A549 (cell line): ENCODE results near the gene PTPRN2. TPM values are rescaled to one million over a fixed set of nuclear protein-coding genes. Genes with fewer than 3 reads are reported as not detected.

Experiments
- ATAC-seq, 2 experiments: fragments of 200-7000 bp in 1 of 2; fragments of >200 bp in 1 of 2; cut with Nextera tagmentation in 1 of 2; cut with Tn5 transposase in 1 of 2; 3 replicates each; pipeline versions ENCODE4 v1.8.0 to v1.9.1; 2018 to 2020; ENCODE audit warnings: mild to moderate bottlenecking in 1 of 2, moderate library complexity in 1 of 2
- CTCF ChIA-PET: fragments of 300-600 bp; sonication (Branson Sonifier 250); formaldehyde crosslinking; extraction: SDS; loops from one replicate; lab custom pipeline; 2021; ENCODE audit warnings: antibody characterized with exemption, inconsistent platforms; lab: Yijun Ruan, JAX
- POLR2A ChIA-PET: fragments of 350-600 bp; formaldehyde crosslinking; extraction: SDS; loops from one replicate; lab custom pipeline; 2021; ENCODE audit warnings: antibody characterized with exemption, inconsistent platforms; lab: Yijun Ruan, JAX
- DNase-seq, 2 experiments: peaks; one replicate each; pipeline versions ENCODE4 v3.0.0 to v3.0.0-alpha.2; 2011 to 2016; ENCODE audit warnings: low read depth in 1 of 2, low spot score in 1 of 2
- FAIRE-seq: peaks from 2 replicates; lab custom pipeline; 2011; peaks lifted over from hg19 to GRCh38; lab: Jason Lieb, UNC
- H3K27ac ChIP-seq, 2 experiments: fragments of >200 bp; sonication (Bioruptor Twin); formaldehyde crosslinking; 3 replicates each; pipeline ENCODE4 v1.5.1; 2016 to 2017
- H3K4me1 ChIP-seq: fragments of >200 bp; sonication (Bioruptor Twin); formaldehyde crosslinking; 3 replicates; pipeline ENCODE4 v1.6.1; 2016
- H3K4me2 ChIP-seq: fragments of >200 bp; sonication (Bioruptor Twin); formaldehyde crosslinking; 3 replicates; pipeline ENCODE4 v1.6.1; 2016
- H3K4me3 ChIP-seq: fragments of >200 bp; sonication (Bioruptor Twin); formaldehyde crosslinking; 3 replicates; pipeline ENCODE4 v1.5.1; 2016
- H3K9me3 ChIP-seq: fragments of >200 bp; sonication (Bioruptor Twin); formaldehyde crosslinking; 3 replicates; pipeline ENCODE4 v1.6.1; 2016
- CBX8 ChIP-seq: fragments of 200-600 bp; sonication (generic); IDR thresholded peaks from 2 replicates; pipeline ENCODE4 v1.6.1; 2016
- CHD4 ChIP-seq: fragments of 200-600 bp; sonication (generic); IDR thresholded peaks from 2 replicates; pipeline ENCODE4 v1.6.1; 2016; ENCODE audit warnings: antibody characterized with exemption, mild to moderate bottlenecking, borderline replicate concordance
- FOSB ChIP-seq: fragments of 250-450 bp; sonication (Bioruptor Pico); IDR thresholded peaks from 2 replicates; pipeline ENCODE4 v1.5.0; 2020; ENCODE audit warnings: mild to moderate bottlenecking, moderate library complexity
- KDM1A ChIP-seq: fragments of 200-600 bp; sonication (generic); IDR thresholded peaks from 2 replicates; pipeline ENCODE4 v1.6.1; 2016; ENCODE audit warnings: low read depth, mild to moderate bottlenecking
- MAFK ChIP-seq: fragments of 450-650 bp; IDR thresholded peaks from 2 replicates; pipeline ENCODE4 v1.6.1; 2014; ENCODE audit not compliant: partially characterized antibody
- MAZ ChIP-seq: fragments of 150-350 bp; IDR thresholded peaks from 2 replicates; pipeline ENCODE4 v1.6.1; 2014; ENCODE audit warnings: antibody characterized with exemption, low read depth, low read length, borderline replicate concordance
- NFE2L2 ChIP-seq: fragments of 150-350 bp; conservative IDR thresholded peaks from 2 replicates; pipeline ENCODE4 v1.6.1; 2014; ENCODE audit warnings: low read length
- NPAS2 ChIP-seq: fragments of 250-450 bp; sonication (Bioruptor Pico); IDR thresholded peaks from 2 replicates; pipeline ENCODE4 v1.8.0; 2022; ENCODE audit warnings: mild to moderate bottlenecking, moderate library complexity, borderline replicate concordance
- POLR2A ChIP-seq: IDR thresholded peaks from 2 replicates; pipeline ENCODE4 v1.6.1; 2012; ENCODE audit warnings: mild to moderate bottlenecking, low read length
- POLR2AphosphoS2 ChIP-seq: conservative IDR thresholded peaks from 2 replicates; pipeline ENCODE4 v1.6.1; 2012; ENCODE audit warnings: low read length, improper control_type of control experiment, inconsistent platforms
- RAD21 ChIP-seq, 2 experiments: fragments of >200 bp in 1 of 2; sonication (Bioruptor Twin) in 1 of 2; formaldehyde crosslinking in 1 of 2; IDR thresholded peaks in 1 of 2; conservative IDR thresholded peaks in 1 of 2; 2 replicates in 1 of 2; 3 replicates in 1 of 2; pipeline ENCODE4 v1.6.1; 2012 to 2018; ENCODE audit warnings: inconsistent platforms in 1 of 2
- RNF2 ChIP-seq: fragments of 200-600 bp; sonication (generic); IDR thresholded peaks from 2 replicates; pipeline ENCODE4 v1.6.1; 2016; ENCODE audit warnings: low read depth, mild to moderate bottlenecking, antibody characterized with exemption, moderate library complexity, borderline replicate concordance
- TFCP2L1 ChIP-seq: fragments of 250-450 bp; sonication (Bioruptor Pico); IDR thresholded peaks from 2 replicates; pipeline ENCODE4 v1.5.0; 2021; ENCODE audit warnings: mild to moderate bottlenecking
- TP53 ChIP-seq: fragments of 250-450 bp; sonication (Bioruptor Pico); IDR thresholded peaks from 2 replicates; pipeline ENCODE4 v1.5.0; 2021; ENCODE audit warnings: mild to moderate bottlenecking, moderate library complexity
- ZC3H11A ChIP-seq: fragments of 450-650 bp; IDR thresholded peaks from 2 replicates; pipeline ENCODE4 v1.6.1; 2014; ENCODE audit warnings: antibody characterized with exemption, mild to moderate bottlenecking
- ZFP36 ChIP-seq: fragments of 450-650 bp; IDR thresholded peaks from 2 replicates; pipeline ENCODE4 v1.6.1; 2014; ENCODE audit warnings: borderline replicate concordance; ENCODE audit not compliant: partially characterized antibody
- WGBS: methylation state at CpG from one replicate; pipeline ENCODE4 v1.1.6; 2017; ENCODE audit errors: missing lambda C conversion rate; 5-methylcytosine and 5-hydroxymethylcytosine counted together
- polyA plus RNA-seq, 4 experiments: library from polyadenylated mRNA; depleted of rRNA in 3 of 4; stranded (reverse); fragments of >200 nt; fragmentation: RNase III in 1 of 4; extraction: RNeasy Plus Mini Kit Qiagen cat#74134 plus additional on column Dnase treatment in 1 of 4; gene quantifications; 2 replicates in 3 of 4; 3 replicates in 1 of 4; pipeline ENCODE4 v1.2.3, GENCODE V29; 2011 to 2017
- TF ChIP-seq, protein P1 (sequence below): fragments of 250-450 bp; sonication (Bioruptor Pico); IDR thresholded peaks from 2 replicates; pipeline ENCODE4 v1.5.0; 2021; ENCODE audit warnings: mild to moderate bottlenecking, moderate library complexity, borderline replicate concordance
- TF ChIP-seq, protein P2 (sequence below): fragments of 450-650 bp; IDR thresholded peaks from 2 replicates; pipeline ENCODE4 v1.6.1; 2014; ENCODE audit warnings: antibody characterized with exemption
- TF ChIP-seq, protein P3 (sequence below): IDR thresholded peaks from 2 replicates; pipeline ENCODE4 v1.6.1; 2012; ENCODE audit warnings: low read depth, borderline replicate concordance
- TF ChIP-seq, protein P4 (sequence below): IDR thresholded peaks from 2 replicates; pipeline ENCODE4 v1.6.1; 2012

Gene PTPRN2
- polyA plus RNA-seq, 2 of the 4 experiments (the other 2 are of a cell fraction) = 0.41 to 1.2 TPM

DNA sequence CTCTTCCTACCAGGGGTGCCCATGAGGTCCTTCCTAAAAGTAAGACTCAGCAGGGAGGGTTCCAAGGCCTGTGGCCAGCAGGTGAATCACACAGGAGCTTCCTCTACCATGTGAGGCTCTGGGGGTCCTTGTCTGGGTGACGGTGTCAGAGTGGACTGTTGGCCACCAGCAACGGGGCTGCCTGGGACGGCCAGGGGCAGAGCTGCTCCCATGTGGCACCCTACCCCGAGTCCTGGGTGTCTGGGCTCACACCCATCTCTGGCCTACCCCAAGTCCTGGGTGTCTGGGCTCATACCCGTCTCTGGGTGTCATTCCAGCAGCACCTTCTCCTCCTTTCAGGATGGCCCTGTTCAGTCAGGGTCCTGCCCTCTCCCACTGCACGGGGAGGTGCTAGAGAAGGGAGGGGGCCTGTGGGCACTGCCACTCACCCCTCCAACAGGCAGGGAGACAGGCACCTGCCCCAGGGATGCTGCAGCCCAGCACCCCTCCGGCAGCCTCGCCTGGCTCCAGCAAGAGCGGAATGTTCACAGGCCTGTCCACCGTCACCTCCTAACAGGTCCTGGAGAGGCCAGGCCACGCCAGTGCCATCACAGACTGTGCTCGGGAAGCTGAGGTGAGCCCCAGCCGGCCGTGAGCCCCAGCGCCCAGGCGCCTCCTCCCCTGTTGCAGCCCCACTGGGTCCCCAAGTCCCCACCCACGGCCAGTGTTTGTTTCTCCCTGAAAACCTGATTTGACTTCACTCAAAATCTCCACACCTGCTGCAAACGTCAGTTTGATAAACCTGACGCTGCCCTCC, 143.7 kb downstream of the PTPRN2 start (continued):
- no peak for TF ChIP-seq KDM1A

DNA sequence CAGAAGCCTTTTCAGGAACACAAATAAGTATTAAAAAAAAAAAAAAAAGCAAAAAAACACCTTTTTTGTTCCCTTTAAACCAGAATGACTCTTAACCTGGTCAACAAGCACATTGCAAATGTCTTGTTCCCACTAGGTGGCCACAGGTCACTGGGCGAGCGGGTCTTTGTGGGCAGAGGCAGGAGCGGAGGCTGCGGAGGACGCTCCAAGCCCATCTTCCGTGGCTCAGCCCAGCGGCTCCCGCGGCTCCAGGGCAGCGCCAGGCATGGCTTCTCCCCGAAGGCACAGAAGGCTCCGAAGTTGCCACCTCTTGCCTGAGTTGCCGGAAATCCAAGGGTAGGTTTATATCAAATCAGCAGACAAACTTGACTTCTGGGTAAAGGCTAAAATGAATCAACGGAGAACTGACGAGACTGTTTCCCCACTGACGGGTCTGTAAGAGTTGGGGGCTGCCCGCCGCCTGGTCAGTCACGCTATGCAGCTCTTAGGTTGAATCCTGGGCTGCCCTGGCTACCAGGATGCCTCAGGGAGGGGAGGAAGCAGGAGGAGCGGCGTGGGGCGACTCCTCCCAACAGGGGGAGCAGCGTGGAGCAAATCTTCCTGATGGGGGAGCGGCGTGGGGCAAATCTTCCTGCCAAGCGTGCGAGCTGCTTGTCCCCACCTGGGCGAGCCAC, 144.5 kb downstream of the PTPRN2 start:
- Histone ChIP-seq H3K27ac (no peak overlapping the region; a peak in 1 of 6 replicates), H3K9me3 (no peaks in the 10 kb centered on the region), H3K4me2 (no peak overlapping the region), H3K4me1 (no peaks in the 10 kb centered on the region), H3K4me3 (no peak overlapping the region)
- 77% methylated on average over 27 of the region's 28 CpGs for whole genome bisulfite sequencing
- no peak for FAIRE-seq
- ChIA-PET POLR2A (no interaction called here), CTCF (interaction anchor here (1.0 to 1.2 kb wide), 2 partner anchors 33 to 44 kb away, joined by 3 read pairs; no protein-coding TSS in a partner anchor)
- peak in 1 of 2 experiments; percentile 41; a peak in 3 of 6 replicates for ATAC-seq
- no peak for DNase-seq
- TF ChIP-seq TP53 (no peak), TFCP2L1 (CRISPR knock-in tag) (no peak), FOSB (CRISPR knock-in tag) (no peak), ZC3H11A (no peak), NFE2L2 (no peak), MAFK (no peak)
- TF ChIP-seq, protein P1, sequence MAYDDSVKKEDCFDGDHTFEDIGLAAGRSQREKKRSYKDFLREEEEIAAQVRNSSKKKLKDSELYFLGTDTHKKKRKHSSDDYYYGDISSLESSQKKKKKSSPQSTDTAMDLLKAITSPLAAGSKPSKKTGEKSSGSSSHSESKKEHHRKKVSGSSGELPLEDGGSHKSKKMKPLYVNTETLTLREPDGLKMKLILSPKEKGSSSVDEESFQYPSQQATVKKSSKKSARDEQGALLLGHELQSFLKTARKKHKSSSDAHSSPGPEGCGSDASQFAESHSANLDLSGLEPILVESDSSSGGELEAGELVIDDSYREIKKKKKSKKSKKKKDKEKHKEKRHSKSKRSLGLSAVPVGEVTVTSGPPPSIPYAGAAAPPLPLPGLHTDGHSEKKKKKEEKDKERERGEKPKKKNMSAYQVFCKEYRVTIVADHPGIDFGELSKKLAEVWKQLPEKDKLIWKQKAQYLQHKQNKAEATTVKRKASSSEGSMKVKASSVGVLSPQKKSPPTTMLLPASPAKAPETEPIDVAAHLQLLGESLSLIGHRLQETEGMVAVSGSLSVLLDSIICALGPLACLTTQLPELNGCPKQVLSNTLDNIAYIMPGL (CRISPR knock-in tag) = no peak

DNA sequence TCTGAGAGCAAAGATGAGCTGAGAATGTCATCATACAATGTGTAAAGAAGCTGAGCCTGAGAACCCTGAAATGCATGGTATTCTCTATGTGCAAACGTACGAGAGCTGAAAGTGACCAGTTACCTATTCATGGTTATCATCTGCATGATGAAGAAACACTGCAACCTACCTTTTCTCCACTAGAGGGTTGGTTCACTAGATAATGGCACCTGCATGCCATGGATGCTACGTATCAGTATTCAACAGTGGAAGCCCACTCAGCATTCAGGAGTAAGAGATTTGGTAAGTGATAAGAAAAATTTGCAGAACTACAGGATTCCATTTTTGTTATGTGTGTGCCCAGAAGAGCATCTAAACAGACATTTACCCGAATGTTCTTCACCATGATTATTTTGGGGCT, 145.4 kb downstream of the PTPRN2 start:
- Histone ChIP-seq H3K27ac (no peak overlapping the region), H3K4me3 (no peak overlapping the region), H3K4me1 (no peaks in the 10 kb centered on the region)
- POLR2A ChIA-PET = no interaction called here
- peak; percentile 41 to 43 for DNase-seq
- TF ChIP-seq RAD21 (conservative IDR thresholded peaks at IDR 0.05 in 1 of 2, IDR thresholded peaks at IDR 0.05 in 1 of 2) (peak in 1 of 2 experiments; percentile 44; a peak in 2 of 5 replicates), NPAS2 (CRISPR knock-in tag) (no peak)
- TF ChIP-seq, all 56 proteins: peak for 1
- FAIRE-seq (no peak), ATAC-seq (peak in 1 of 2 experiments; percentile 68; a peak in 3 of 6 replicates)
- no peak overlapping the region for H3K4me2 ChIP-seq
- CTCF ChIA-PET = no interaction called here
- 77% methylated on average over 4 of the region's 4 CpGs for WGBS
- no peaks in the 10 kb centered on the region for H3K9me3 ChIP-seq

DNA sequence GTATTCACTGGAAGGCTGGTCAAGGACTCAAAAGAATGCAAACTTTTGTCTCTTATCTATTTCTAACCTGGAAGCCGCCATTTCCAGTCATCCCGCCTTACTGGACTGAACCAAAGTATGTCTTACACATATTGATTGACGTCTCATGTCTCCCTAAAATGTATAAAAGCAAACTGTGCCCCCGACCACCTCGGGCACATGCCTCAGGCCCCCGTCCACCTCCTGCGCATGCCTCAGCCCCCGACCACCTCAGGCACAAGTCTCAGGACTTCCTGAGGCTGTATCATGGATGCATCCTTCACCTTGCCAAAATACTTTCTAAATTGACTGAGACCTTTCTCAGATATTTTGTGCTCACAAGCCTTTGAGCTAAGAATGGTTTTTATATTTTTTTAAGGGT, 148.6 kb downstream of the PTPRN2 start:
- TF ChIP-seq, protein P2, sequence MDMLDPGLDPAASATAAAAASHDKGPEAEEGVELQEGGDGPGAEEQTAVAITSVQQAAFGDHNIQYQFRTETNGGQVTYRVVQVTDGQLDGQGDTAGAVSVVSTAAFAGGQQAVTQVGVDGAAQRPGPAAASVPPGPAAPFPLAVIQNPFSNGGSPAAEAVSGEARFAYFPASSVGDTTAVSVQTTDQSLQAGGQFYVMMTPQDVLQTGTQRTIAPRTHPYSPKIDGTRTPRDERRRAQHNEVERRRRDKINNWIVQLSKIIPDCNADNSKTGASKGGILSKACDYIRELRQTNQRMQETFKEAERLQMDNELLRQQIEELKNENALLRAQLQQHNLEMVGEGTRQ = no peak
- TF ChIP-seq, protein P3, sequence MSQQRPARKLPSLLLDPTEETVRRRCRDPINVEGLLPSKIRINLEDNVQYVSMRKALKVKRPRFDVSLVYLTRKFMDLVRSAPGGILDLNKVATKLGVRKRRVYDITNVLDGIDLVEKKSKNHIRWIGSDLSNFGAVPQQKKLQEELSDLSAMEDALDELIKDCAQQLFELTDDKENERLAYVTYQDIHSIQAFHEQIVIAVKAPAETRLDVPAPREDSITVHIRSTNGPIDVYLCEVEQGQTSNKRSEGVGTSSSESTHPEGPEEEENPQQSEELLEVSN = no peak
- TF ChIP-seq TFCP2L1 (CRISPR knock-in tag) = no peak
- no peak for TF ChIP-seq RNF2
- TF ChIP-seq MAZ = no peak
- no peak for TF ChIP-seq CHD4
- TF ChIP-seq POLR2A = no peak
- TF ChIP-seq CBX8 = no peak
- no peak for TF ChIP-seq ZFP36
- TF ChIP-seq POLR2AphosphoS2 = no peak
- TF ChIP-seq, protein P4, sequence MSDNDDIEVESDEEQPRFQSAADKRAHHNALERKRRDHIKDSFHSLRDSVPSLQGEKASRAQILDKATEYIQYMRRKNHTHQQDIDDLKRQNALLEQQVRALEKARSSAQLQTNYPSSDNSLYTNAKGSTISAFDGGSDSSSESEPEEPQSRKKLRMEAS = no peak
- FAIRE-seq (no peak), ATAC-seq (no peak), DNase-seq (no peak)
- POLR2A ChIA-PET = no interaction called here
- CTCF ChIA-PET = no interaction called here
- peaks cover 2% of the 10 kb centered on the region; the same call in 1 of the 3 replicates for H3K4me1 ChIP-seq
- no peak overlapping the region for H3K4me3 ChIP-seq
- H3K27ac ChIP-seq = no peak overlapping the region
- no peak overlapping the region for H3K4me2 ChIP-seq
- H3K9me3 ChIP-seq = peaks cover 7% of the 10 kb centered on the region; the same call in 1 of the 3 replicates
- WGBS = 62% methylated on average over 8 of the region's 8 CpGs
